NCI-H2196 (cell line): ENCODE measurements around the gene DENND2C.

ENCODE experiments used
- DNase-seq: peaks from one replicate; lab custom pipeline; 2025; ENCODE audit not compliant: unreplicated experiment; lab: John Stamatoyannopoulos, UW

The DENND2C gene

GRCh38 chr1:114669562-114670082 lies at the start of gene DENND2C:
DENND2C (minus strand) TSS chr1:114670049; CDS start chr1:114625984, 44,065 bp downstream.
- no peak for DNase-seq

- no peak for DNase-seq
These were observed 49.6 kb upstream of the DENND2C start for GRCh38 chr1:114719424-114719787.

GRCh38 chr1:114718661-114719423 lies 49.0 kb upstream of the DENND2C start:
- no peak for DNase-seq

GRCh38 chr1:114716304-114717170 lies 46.7 kb upstream of the DENND2C start, which contains the start of gene NRAS:
NRAS (minus strand) TSS chr1:114716771; CDS start chr1:114716160, 611 bp downstream.
- DNase-seq = peak; percentile 95

GRCh38 chr1:114715952-114716303 lies 46.1 kb upstream of the DENND2C start:
- DNase-seq = no peak

- DNase-seq = no peak
These were observed 43.1 kb upstream of the DENND2C start for GRCh38 chr1:114712977-114713376.

GRCh38 chr1:114710360-114710759 lies 40.5 kb upstream of the DENND2C start:
- DNase-seq = no peak

GRCh38 chr1:114707604-114708003 lies 37.8 kb upstream of the DENND2C start:
- no peak for DNase-seq

GRCh38 chr1:114703242-114703641 lies 33.4 kb upstream of the DENND2C start:
- DNase-seq = no peak

GRCh38 chr1:114702737-114703136 lies 32.9 kb upstream of the DENND2C start:
- no peak for DNase-seq

GRCh38 chr1:114701931-114702330 lies 32.1 kb upstream of the DENND2C start:
- DNase-seq = no peak

GRCh38 chr1:114700036-114700600 lies 30.3 kb upstream of the DENND2C start:
- no peak for DNase-seq

GRCh38 chr1:114696810-114697209 lies 27.0 kb upstream of the DENND2C start:
- DNase-seq = no peak

GRCh38 chr1:114695430-114696058 lies 25.7 kb upstream of the DENND2C start, which contains the start of gene AMPD1:
AMPD1 (minus strand) TSS chr1:114695546; CDS start chr1:114695471, 75 bp downstream.
- no peak for DNase-seq

- no peak for DNase-seq
These were observed 24.9 kb upstream of the DENND2C start for GRCh38 chr1:114694540-114695310.

- DNase-seq = no peak
These were observed 23.1 kb upstream of the DENND2C start for GRCh38 chr1:114692947-114693346.

GRCh38 chr1:114691061-114691460 lies 21.2 kb upstream of the DENND2C start:
- DNase-seq = no peak

- no peak for DNase-seq
These were observed 20.3 kb upstream of the DENND2C start for GRCh38 chr1:114690148-114690547.

- DNase-seq = no peak
These were observed 18.7 kb upstream of the DENND2C start for GRCh38 chr1:114688526-114688925.

GRCh38 chr1:114685851-114686250 lies 16.0 kb upstream of the DENND2C start:
- no peak for DNase-seq
